GM12878 (cell line): ENCODE results near the gene ZNF177. TPM values are rescaled to one million over a fixed set of nuclear protein-coding genes. Genes with fewer than 3 reads are reported as not detected.

Experiments
- ATAC-seq: fragments of 200-7000 bp; cut with Tn5 transposase; 3 replicates; pipeline ENCODE4 v1.9.1; 2020; ENCODE audit warnings: mild to moderate bottlenecking, moderate library complexity
- BruUV-seq: library from RNA; stranded (reverse); fragments of 400-500 nt; replicated peaks from 2 replicates; lab custom pipeline; 2021; lab: Mats Ljungman, UMichigan
- CTCF ChIA-PET: fragments of 300-600 bp; sonication (Branson Sonifier 250); formaldehyde crosslinking; extraction: SDS; loops from one replicate; lab custom pipeline; 2021; ENCODE audit warnings: inconsistent platforms; lab: Yijun Ruan, JAX
- POLR2A ChIA-PET: fragments of 350-600 bp; formaldehyde crosslinking; extraction: SDS; loops from one replicate; lab custom pipeline; 2021; ENCODE audit warnings: inconsistent platforms; lab: Charles Lee
- RAD21 ChIA-PET: fragments of 300-600 bp; sonication (Branson Sonifier 250); formaldehyde crosslinking; loops from one replicate; lab custom pipeline; 2023; ENCODE audit warnings: antibody characterized with exemption; ENCODE audit not compliant: unreplicated experiment; lab: Charles Lee
- SMC1A ChIA-PET: fragments of 300-600 bp; sonication (Branson Sonifier 250); formaldehyde crosslinking; loops from one replicate; lab custom pipeline; 2023; ENCODE audit not compliant: unreplicated experiment, uncharacterized antibody; lab: Charles Lee
- DNase-seq: peaks from one replicate; pipeline ENCODE4 v3.0.0-alpha.2; 2011; ENCODE audit warnings: low read depth, low spot score
- FAIRE-seq: peaks from 3 replicates; lab custom pipeline; 2011; peaks lifted over from hg19 to GRCh38; lab: Jason Lieb, UNC
- H2AFZ ChIP-seq: 2 replicates; pipeline ENCODE4 v1.6.0; 2011; ENCODE audit warnings: low read depth, low read length, control low read depth; ENCODE audit not compliant: control insufficient read depth
- H3K27ac ChIP-seq: 2 replicates; pipeline ENCODE4 v1.5.1; 2011; ENCODE audit warnings: control low read depth; ENCODE audit not compliant: control insufficient read depth, insufficient read depth
- H3K27me3 ChIP-seq, 2 experiments: replicated peaks in 1 of 2; 2 replicates each; pipeline versions ENCODE4 v1.6.0 to v1.6.1; 2011; ENCODE audit warnings: low read length in 1 of 2; ENCODE audit not compliant: control insufficient read depth in 2 of 2, insufficient read depth in 2 of 2
- H3K36me3 ChIP-seq, 2 experiments: 2 replicates each; pipeline ENCODE4 v1.5.1; 2011; ENCODE audit warnings: low read length in 1 of 2; ENCODE audit not compliant: control insufficient read depth in 2 of 2, insufficient read depth in 2 of 2
- H3K4me1 ChIP-seq: 2 replicates; pipeline ENCODE4 v1.6.1; 2011; ENCODE audit warnings: mild to moderate bottlenecking, low read length, moderate library complexity, mixed read lengths; ENCODE audit not compliant: control insufficient read depth, insufficient read depth
- H3K4me2 ChIP-seq: 2 replicates; pipeline ENCODE4 v1.6.0; 2011; ENCODE audit warnings: control low read depth; ENCODE audit not compliant: control insufficient read depth, insufficient read depth
- H3K4me3 ChIP-seq: fragments of 200-600 bp; sonication (generic); 2 replicates; pipeline ENCODE4 v1.5.1; 2016
- H3K79me2 ChIP-seq: 2 replicates; pipeline ENCODE4 v1.6.0; 2011; ENCODE audit warnings: low read length; ENCODE audit not compliant: control insufficient read depth, insufficient read depth
- H3K9ac ChIP-seq: 2 replicates; pipeline ENCODE4 v1.8.0; 2011; ENCODE audit warnings: low read length, control low read depth, mixed read lengths; ENCODE audit not compliant: control insufficient read depth, insufficient read depth
- H3K9me3 ChIP-seq: replicated peaks from 3 replicates; pipeline ENCODE4 v1.5.1; 2011; ENCODE audit warnings: mild to moderate bottlenecking, low read length; ENCODE audit not compliant: control insufficient read depth, insufficient read depth
- H4K20me1 ChIP-seq: 2 replicates; pipeline ENCODE4 v1.6.0; 2011; ENCODE audit not compliant: control insufficient read depth, insufficient read depth
- BMI1 ChIP-seq: fragments of 450-650 bp; IDR thresholded peaks from 2 replicates; pipeline ENCODE4 v1.6.1; 2016; ENCODE audit warnings: mild to moderate bottlenecking, moderate library complexity, borderline replicate concordance
- CBX3 ChIP-seq: fragments of 200-600 bp; sonication (generic); IDR thresholded peaks from 2 replicates; pipeline ENCODE4 v1.6.1; 2016; ENCODE audit warnings: low read depth, borderline replicate concordance
- CBX5 ChIP-seq: sonication (generic); IDR thresholded peaks from 2 replicates; pipeline ENCODE4 v1.6.1; 2016; ENCODE audit warnings: low read depth, moderate library complexity, mild to moderate bottlenecking, inconsistent platforms
- JUND ChIP-seq: IDR thresholded peaks from 2 replicates; pipeline ENCODE4 v1.6.1; 2012; ENCODE audit warnings: low read depth, mild to moderate bottlenecking, low read length, improper control_type of control experiment, moderate library complexity
- MYB ChIP-seq: fragments of 150-350 bp; IDR thresholded peaks from 2 replicates; pipeline ENCODE4 v1.6.1; 2014; ENCODE audit warnings: mild to moderate bottlenecking, low read depth, low read length, borderline replicate concordance
- NFIC ChIP-seq: IDR thresholded peaks from 2 replicates; pipeline ENCODE4 v1.6.1; 2012; ENCODE audit warnings: low read depth, mild to moderate bottlenecking, inconsistent platforms, low read length, moderate library complexity
- RBBP5 ChIP-seq: fragments of 200-600 bp; sonication (generic); conservative IDR thresholded peaks from 2 replicates; pipeline ENCODE4 v1.6.1; 2016
- RUNX3 ChIP-seq: IDR thresholded peaks from 2 replicates; pipeline ENCODE4 v1.6.1; 2012; ENCODE audit warnings: low read length, inconsistent platforms
- SREBF2 ChIP-seq: IDR thresholded peaks from 2 replicates; pipeline ENCODE4 v1.6.1; 2012; ENCODE audit warnings: mild to moderate bottlenecking, low read length
- SUZ12 ChIP-seq: fragments of 200-600 bp; sonication (generic); IDR thresholded peaks from one replicate; pipeline ENCODE4 v1.6.1; 2018; ENCODE audit warnings: antibody characterized with exemption, mild to moderate bottlenecking; ENCODE audit not compliant: unreplicated experiment
- TARDBP ChIP-seq: IDR thresholded peaks from 2 replicates; pipeline ENCODE4 v1.6.1; 2016; ENCODE audit warnings: borderline replicate concordance
- WGBS: methylation state at CpG from one replicate; pipeline ENCODE4 v1.1.6; 2016; ENCODE audit warnings: low lambda C conversion rate; ENCODE audit not compliant: insufficient replicate concordance, insufficient coverage; ENCODE audit errors: missing lambda C conversion rate; 5-methylcytosine and 5-hydroxymethylcytosine counted together
- in situ Hi-C: fragments of 300-500 bp; cut with MboI; formaldehyde crosslinking; loops from 9 replicates; pipeline ENCODE4 v1.14.3; 2018; ENCODE audit warnings: mixed read lengths
- intact Hi-C: fragments of 100-400 bp; cut with micrococcal nuclease; formaldehyde crosslinking; loops from one replicate; pipeline ENCODE4 v1.14.2; 2022; ENCODE audit not compliant: unreplicated experiment
- polyA plus RNA-seq, 11 experiments: library from polyadenylated mRNA; depleted of rRNA in 4 of 11; unstranded in 6 of 11; stranded (reverse) in 5 of 11; fragments of >200 nt; fragmentation: Nextera tagmentation in 4 of 11; fragmentation: Illumina TruSeq in 1 of 11; extraction: Ambion mirVana in 4 of 11; extraction: Trizol in 1 of 11; gene quantifications; 1 replicate in 1 of 11; 2 replicates in 10 of 11; pipeline versions ENCODE4 v1.2.1 to v1.2.3, GENCODE V29; 2011 to 2016; ENCODE audit warnings: inconsistent platforms in 2 of 11, missing spikeins in 2 of 11, low read depth in 1 of 11
- total RNA-seq, 4 experiments: library from RNA; depleted of rRNA in 3 of 4; stranded (reverse); fragments of >200 nt in 3 of 4; fragmentation: Illumina TruSeq in 1 of 4; extraction: Trizol in 1 of 4; gene quantifications; 2 replicates each; pipeline versions ENCODE4 v1.2.1 to v1.2.3, GENCODE V29; 2013 to 2021
- TF ChIP-seq, protein P1 (sequence below), 3 experiments: IDR thresholded peaks in 2 of 3; conservative IDR thresholded peaks in 1 of 3; 2 replicates each; pipeline ENCODE4 v1.5.1; 2011; ENCODE audit warnings: low read depth in 3 of 3, low read length in 3 of 3, mild to moderate bottlenecking in 3 of 3, control low read depth in 2 of 3, moderate library complexity in 2 of 3, inconsistent platforms in 1 of 3, mixed read lengths in 1 of 3; ENCODE audit not compliant: control insufficient read depth in 2 of 3, insufficient read depth in 1 of 3; ENCODE audit errors: extremely low read depth in 1 of 3

The ZNF177 gene
- total and polyA plus RNA-seq, 10 of the 15 experiments (the other 5 are each of a cell fraction or from before 2014, with no cell fraction given) = 0.05 to 0.98 (median 0.31) TPM; not detected in 1

DNA sequence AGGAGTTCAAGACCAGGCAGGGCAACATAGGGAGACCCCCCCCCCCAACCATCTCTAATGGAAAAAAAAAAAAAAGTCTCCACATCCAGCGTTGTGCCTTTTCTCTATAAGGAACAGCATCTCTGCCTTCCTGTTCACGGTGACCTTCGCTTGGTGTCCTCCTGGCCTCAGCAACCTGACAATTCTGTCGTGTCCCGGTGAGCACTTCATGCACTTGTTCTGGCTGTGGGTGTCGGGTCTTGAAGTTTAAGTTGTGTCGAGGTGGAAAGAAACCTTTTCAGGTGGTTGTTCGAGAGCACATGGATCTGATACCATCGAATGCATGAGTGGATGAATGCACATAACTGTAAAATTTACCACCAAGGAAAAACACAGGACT lies 38.2 kb upstream of the ZNF177 start:
- in situ Hi-C loops (loop anchor here (10.0 kb wide), 1 partner anchor 470 kb away; no protein-coding TSS in a partner anchor), intact Hi-C loops (no loop called here)
- H2AFZ ChIP-seq = peak overlapping the region; percentile 82
- H3K27ac ChIP-seq = peak overlapping the region; percentile 51
- WGBS = 16% methylated on average over 9 of the region's 9 CpGs
- FAIRE-seq (no peak), DNase-seq (no peak), ATAC-seq (no peak)
- ChIA-PET SMC1A (no interaction called here), CTCF (interaction anchor here (1.8 kb wide), 1 partner anchor 13 kb away, joined by 8 read pairs; no protein-coding TSS in a partner anchor), RAD21 (no interaction called here)
- H3K79me2 ChIP-seq = no peaks in the 10 kb centered on the region; the same call in 1 of the 2 replicates
- H3K4me1 ChIP-seq = peaks cover 3% of the 10 kb centered on the region; the same call in 1 of the 2 replicates
- H3K27me3 ChIP-seq = no peaks in the 10 kb centered on the region
- H3K36me3 ChIP-seq = no peaks in the 10 kb centered on the region
- peak overlapping the region; percentile 96 for H3K4me2 ChIP-seq
- H3K9ac ChIP-seq = peak overlapping the region; percentile 61; the same call in 1 of the 2 replicates
- BruUV-seq = TSS peak; percentile 86
- H4K20me1 ChIP-seq = no peaks in the 10 kb centered on the region
- H3K9me3 ChIP-seq = peaks cover 6% of the 10 kb centered on the region; the same call in 2 of the 3 replicates
- no peak for TF ChIP-seq TARDBP
- no peak for TF ChIP-seq SUZ12
- TF ChIP-seq CBX5 = no peak
- no peak for TF ChIP-seq MYB
- TF ChIP-seq BMI1 = no peak
- TF ChIP-seq RUNX3 = no peak
- TF ChIP-seq CBX3 = no peak
- TF ChIP-seq JUND = no peak
- TF ChIP-seq RBBP5 = no peak
- TF ChIP-seq, protein P1, sequence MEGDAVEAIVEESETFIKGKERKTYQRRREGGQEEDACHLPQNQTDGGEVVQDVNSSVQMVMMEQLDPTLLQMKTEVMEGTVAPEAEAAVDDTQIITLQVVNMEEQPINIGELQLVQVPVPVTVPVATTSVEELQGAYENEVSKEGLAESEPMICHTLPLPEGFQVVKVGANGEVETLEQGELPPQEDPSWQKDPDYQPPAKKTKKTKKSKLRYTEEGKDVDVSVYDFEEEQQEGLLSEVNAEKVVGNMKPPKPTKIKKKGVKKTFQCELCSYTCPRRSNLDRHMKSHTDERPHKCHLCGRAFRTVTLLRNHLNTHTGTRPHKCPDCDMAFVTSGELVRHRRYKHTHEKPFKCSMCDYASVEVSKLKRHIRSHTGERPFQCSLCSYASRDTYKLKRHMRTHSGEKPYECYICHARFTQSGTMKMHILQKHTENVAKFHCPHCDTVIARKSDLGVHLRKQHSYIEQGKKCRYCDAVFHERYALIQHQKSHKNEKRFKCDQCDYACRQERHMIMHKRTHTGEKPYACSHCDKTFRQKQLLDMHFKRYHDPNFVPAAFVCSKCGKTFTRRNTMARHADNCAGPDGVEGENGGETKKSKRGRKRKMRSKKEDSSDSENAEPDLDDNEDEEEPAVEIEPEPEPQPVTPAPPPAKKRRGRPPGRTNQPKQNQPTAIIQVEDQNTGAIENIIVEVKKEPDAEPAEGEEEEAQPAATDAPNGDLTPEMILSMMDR (IDR thresholded peaks at IDR 0.05 in 2 of 3, conservative IDR thresholded peaks at IDR 0.05 in 1 of 3; ENCODE audit: control insufficient read depth in 2 of 3, extremely low read depth in 1 of 3, insufficient read depth in 1 of 3, low read depth in 3 of 3, low read length in 3 of 3) = no peak
- TF ChIP-seq SREBF2 = no peak
- no peak for TF ChIP-seq NFIC
- TF ChIP-seq, all 136 proteins: peak for 0
- H3K4me3 ChIP-seq = peak overlapping the region; percentile 71
- POLR2A ChIA-PET = no interaction called here
